PC-9 (cell line): ENCODE results near the gene COL5A1. TPM values are rescaled to one million over a fixed set of nuclear protein-coding genes. Genes with fewer than 3 reads are reported as not detected.

Source experiments
- BruUV-seq: library from RNA; stranded (reverse); fragments of 400-500 nt; replicated peaks from 2 replicates; lab custom pipeline; 2021; lab: Mats Ljungman, UMichigan
- CTCF ChIA-PET: fragments of 300-600 bp; sonication (Branson Sonifier 250); formaldehyde crosslinking; loops from one replicate; lab custom pipeline; 2022; ENCODE audit warnings: antibody characterized with exemption; lab: Charles Lee
- POLR2A ChIA-PET: fragments of 300-600 bp; sonication (Branson Sonifier 250); formaldehyde crosslinking; loops from one replicate; lab custom pipeline; 2022; ENCODE audit warnings: antibody characterized with exemption; ENCODE audit not compliant: unreplicated experiment; lab: Charles Lee
- DNase-seq, 2 experiments: peaks; one replicate each; pipeline versions ENCODE4 v3.0.0 to v3.0.0-alpha.2; 2015 to 2022; ENCODE audit warnings: mixed read lengths in 1 of 2
- H2AFZ ChIP-seq: fragments of 200-600 bp; sonication (generic); 2 replicates; pipeline ENCODE4 v1.8.1; 2017; ENCODE audit warnings: antibody characterized with exemption
- H3F3A ChIP-seq: fragments of 200-600 bp; sonication (generic); 2 replicates; pipeline ENCODE4 v1.8.1; 2017; ENCODE audit warnings: antibody characterized with exemption, mild to moderate bottlenecking, low read depth; ENCODE audit not compliant: insufficient read depth
- H3K27ac ChIP-seq: fragments of 200-600 bp; sonication (generic); 2 replicates; pipeline ENCODE4 v1.6.1; 2016; ENCODE audit warnings: mixed run types
- H3K27me3 ChIP-seq: fragments of 200-600 bp; sonication (generic); 2 replicates; pipeline ENCODE4 v1.6.1; 2016; ENCODE audit warnings: low read depth, mixed run types; ENCODE audit not compliant: insufficient read depth
- H3K36me3 ChIP-seq: fragments of 200-600 bp; sonication (generic); 2 replicates; pipeline ENCODE4 v1.6.1; 2016; ENCODE audit warnings: low read depth, mixed run types
- H3K4me1 ChIP-seq: fragments of 200-600 bp; sonication (generic); replicated peaks from 2 replicates; pipeline ENCODE4 v1.6.1; 2016; ENCODE audit warnings: mixed run types; ENCODE audit not compliant: insufficient read depth
- H3K4me2 ChIP-seq: fragments of 200-600 bp; sonication (generic); 2 replicates; pipeline ENCODE4 v1.6.1; 2017; ENCODE audit warnings: mixed run types
- H3K4me3 ChIP-seq: fragments of 200-600 bp; sonication (generic); 2 replicates; pipeline ENCODE4 v1.6.1; 2016; ENCODE audit warnings: mixed run types
- H3K79me2 ChIP-seq: fragments of 200-600 bp; sonication (generic); 2 replicates; pipeline ENCODE4 v1.6.1; 2017; ENCODE audit warnings: low read depth, mixed run types
- H3K9me2 ChIP-seq: fragments of 200-600 bp; sonication (generic); 2 replicates; pipeline ENCODE4 v1.8.1; 2017; ENCODE audit warnings: mild to moderate bottlenecking; ENCODE audit not compliant: insufficient read depth
- H3K9me3 ChIP-seq: fragments of 200-600 bp; sonication (generic); 2 replicates; pipeline ENCODE4 v1.8.1; 2016; ENCODE audit warnings: low read depth; ENCODE audit not compliant: insufficient read depth
- H4K20me1 ChIP-seq: fragments of 200-600 bp; sonication (generic); 2 replicates; pipeline ENCODE4 v1.8.1; 2017; ENCODE audit not compliant: insufficient read depth
- EZH2 ChIP-seq: fragments of 200-600 bp; sonication (generic); IDR thresholded peaks from 2 replicates; pipeline ENCODE4 v1.8.0; 2017; ENCODE audit warnings: antibody characterized with exemption, low read depth
- intact Hi-C: fragments of 100-400 bp; cut with micrococcal nuclease; formaldehyde crosslinking; loops from one replicate; pipeline ENCODE4 v1.10.0; 2022; ENCODE audit not compliant: unreplicated experiment
- total RNA-seq: library from RNA; stranded (reverse); gene quantifications from 2 replicates; pipeline ENCODE4 v1.2.3, GENCODE V29; 2021
- TF ChIP-seq, protein P1 (sequence below): fragments of 200-600 bp; sonication (generic); conservative IDR thresholded peaks from 2 replicates; pipeline ENCODE4 v1.6.1; 2017; ENCODE audit warnings: mixed run types, antibody characterized with exemption, mild to moderate bottlenecking, moderate library complexity

COL5A1 gene
- total RNA-seq, 1 experiment from 2014 or later, result 15.2 TPM

DNA sequence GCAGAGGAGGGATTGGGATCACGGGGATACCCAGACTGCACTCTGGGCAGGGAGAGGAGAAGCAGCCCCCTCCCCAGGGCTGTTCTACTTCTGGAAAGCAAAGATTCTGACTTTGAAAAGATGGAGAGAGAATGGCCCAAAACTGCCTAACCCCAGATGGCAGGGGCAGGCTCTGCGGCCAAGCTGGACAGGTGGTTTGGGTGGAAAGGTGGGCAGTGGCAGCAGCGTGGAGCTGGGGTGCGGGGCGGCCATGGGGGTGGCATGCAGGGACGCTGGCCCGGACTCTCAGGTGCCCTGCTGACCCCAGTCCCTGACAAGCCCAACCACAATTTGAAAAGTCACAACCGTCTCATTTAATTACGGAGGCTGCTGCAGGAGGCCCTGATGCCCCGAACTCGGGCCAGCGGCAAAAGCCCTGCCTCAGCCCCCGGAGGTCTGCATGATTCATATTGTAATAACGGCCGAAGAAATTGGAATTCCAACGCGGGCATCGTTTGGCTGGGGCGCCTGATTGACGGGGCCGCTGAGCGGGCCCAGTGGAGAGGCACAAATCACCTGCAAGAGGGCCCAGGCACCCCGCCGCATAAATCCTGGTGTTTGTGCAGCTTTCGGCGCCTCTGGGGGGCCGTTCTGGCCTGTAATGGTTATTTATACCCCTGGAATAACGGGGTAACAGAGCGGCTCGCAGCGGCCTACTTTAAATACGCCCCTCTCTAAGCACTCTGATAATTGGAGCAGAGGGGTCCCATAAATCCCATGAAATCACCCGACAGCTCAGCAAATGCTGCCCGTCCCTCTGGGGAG is 197.2 kb downstream of the COL5A1 start:
- Histone ChIP-seq H2AFZ (no peak overlapping the region), H3K9me2 (no peaks in the 10 kb centered on the region), H3F3A (no peaks in the 10 kb centered on the region), H3K9me3 (no peaks in the 10 kb centered on the region), H3K4me3 (no peak overlapping the region), H4K20me1 (peaks cover 3% of the 10 kb centered on the region; the same call in 1 of the 2 replicates), H3K79me2 (no peaks in the 10 kb centered on the region), H3K4me2 (no peak overlapping the region), H3K4me1 (no peaks in the 10 kb centered on the region), H3K27me3 (peaks cover 35% of the 10 kb centered on the region; the same call in 1 of the 2 replicates), H3K36me3 (no peaks in the 10 kb centered on the region), H3K27ac (no peak overlapping the region)
- DNase-seq, result no peak
- CTCF ChIA-PET, result no interaction called here
- no peak for TF ChIP-seq EZH2
- TF ChIP-seq, protein P1, sequence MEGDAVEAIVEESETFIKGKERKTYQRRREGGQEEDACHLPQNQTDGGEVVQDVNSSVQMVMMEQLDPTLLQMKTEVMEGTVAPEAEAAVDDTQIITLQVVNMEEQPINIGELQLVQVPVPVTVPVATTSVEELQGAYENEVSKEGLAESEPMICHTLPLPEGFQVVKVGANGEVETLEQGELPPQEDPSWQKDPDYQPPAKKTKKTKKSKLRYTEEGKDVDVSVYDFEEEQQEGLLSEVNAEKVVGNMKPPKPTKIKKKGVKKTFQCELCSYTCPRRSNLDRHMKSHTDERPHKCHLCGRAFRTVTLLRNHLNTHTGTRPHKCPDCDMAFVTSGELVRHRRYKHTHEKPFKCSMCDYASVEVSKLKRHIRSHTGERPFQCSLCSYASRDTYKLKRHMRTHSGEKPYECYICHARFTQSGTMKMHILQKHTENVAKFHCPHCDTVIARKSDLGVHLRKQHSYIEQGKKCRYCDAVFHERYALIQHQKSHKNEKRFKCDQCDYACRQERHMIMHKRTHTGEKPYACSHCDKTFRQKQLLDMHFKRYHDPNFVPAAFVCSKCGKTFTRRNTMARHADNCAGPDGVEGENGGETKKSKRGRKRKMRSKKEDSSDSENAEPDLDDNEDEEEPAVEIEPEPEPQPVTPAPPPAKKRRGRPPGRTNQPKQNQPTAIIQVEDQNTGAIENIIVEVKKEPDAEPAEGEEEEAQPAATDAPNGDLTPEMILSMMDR, result no peak
- POLR2A ChIA-PET, result no interaction called here
- intact Hi-C loops, result no loop called here
- BruUV-seq, result no TSS peak

DNA sequence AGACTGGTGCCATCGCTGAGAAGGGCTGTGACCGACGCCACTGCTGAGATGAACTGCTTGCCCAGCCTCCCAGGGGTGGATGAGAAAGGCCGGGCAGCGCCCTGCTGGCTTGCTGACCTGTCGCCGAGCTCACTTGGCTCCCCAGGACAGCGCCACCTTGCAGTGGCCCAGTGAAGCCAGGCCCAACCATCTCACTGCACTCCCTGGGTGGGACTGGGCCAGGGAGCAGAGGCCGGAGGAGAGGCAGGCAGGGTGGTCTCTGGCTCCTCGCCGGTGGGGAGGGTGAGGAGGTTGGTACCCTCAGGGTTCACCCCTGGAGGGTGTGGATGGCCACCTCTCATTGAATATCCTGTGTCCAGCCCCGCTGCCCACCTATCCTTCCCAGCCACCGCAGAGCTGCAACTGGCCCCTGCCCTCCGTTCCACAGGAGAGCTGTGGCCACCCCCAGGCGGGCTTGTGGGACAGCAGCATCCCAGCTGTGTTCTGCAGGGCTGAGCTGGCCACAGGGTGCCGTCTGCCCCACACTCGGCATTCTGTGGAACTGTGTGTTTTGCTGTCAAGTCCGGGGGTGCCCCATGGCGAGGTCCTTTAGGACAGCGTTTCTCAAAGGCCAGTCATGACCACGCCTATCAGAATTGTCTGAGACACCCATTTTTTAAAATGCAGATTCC is 198.0 kb downstream of the COL5A1 start:
- Histone ChIP-seq H3K27me3 (peaks cover 36% of the 10 kb centered on the region; the same call in 1 of the 2 replicates), H2AFZ (no peak overlapping the region), H3K27ac (no peak overlapping the region), H3K4me3 (no peak overlapping the region), H3K9me3 (no peaks in the 10 kb centered on the region), H3K36me3 (no peaks in the 10 kb centered on the region), H3K4me1 (no peaks in the 10 kb centered on the region), H3K79me2 (no peaks in the 10 kb centered on the region), H3K9me2 (no peaks in the 10 kb centered on the region), H3F3A (no peaks in the 10 kb centered on the region), H4K20me1 (peaks cover 3% of the 10 kb centered on the region; the same call in 1 of the 2 replicates), H3K4me2 (no peak overlapping the region)
- no peak for DNase-seq
- TF ChIP-seq, protein P1, result no peak
- TF ChIP-seq EZH2, result no peak
- intact Hi-C loops, result no loop called here
- ChIA-PET POLR2A (no interaction called here), CTCF (no interaction called here)
- no TSS peak for BruUV-seq

DNA sequence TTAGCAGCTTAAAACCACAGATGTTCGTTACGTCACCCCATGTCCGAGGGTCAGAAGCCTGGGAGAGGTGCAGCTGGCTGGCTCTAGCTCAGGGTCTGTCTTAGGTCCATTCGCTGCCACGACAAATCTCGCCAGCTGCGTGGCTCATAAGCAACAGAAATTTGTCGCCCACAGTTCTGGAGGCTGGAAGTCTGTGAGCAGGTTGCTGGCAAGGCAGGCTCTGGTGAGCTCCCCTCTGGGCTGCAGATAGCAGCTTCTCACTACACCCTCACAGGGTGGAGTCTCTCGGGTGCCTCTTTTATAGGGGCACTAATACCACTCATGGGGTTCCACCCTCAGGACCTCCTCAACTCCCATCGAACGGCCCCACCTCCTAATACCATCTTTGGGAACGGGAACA is 198.9 kb downstream of the COL5A1 start:
- H3K4me1 ChIP-seq, result no peaks in the 10 kb centered on the region
- no peaks in the 10 kb centered on the region for H3K36me3 ChIP-seq
- H3K4me2 ChIP-seq, result no peak overlapping the region
- H3K79me2 ChIP-seq, result no peaks in the 10 kb centered on the region
- H3K27me3 ChIP-seq, result peaks cover 46% of the 10 kb centered on the region
- TF ChIP-seq EZH2, result no peak
- TF ChIP-seq, protein P1, result no peak
- peaks cover 3% of the 10 kb centered on the region; the same call in 1 of the 2 replicates for H4K20me1 ChIP-seq
- H2AFZ ChIP-seq, result no peak overlapping the region
- BruUV-seq, result no TSS peak
- no peak overlapping the region for H3K4me3 ChIP-seq
- no peak for DNase-seq
- no peaks in the 10 kb centered on the region for H3F3A ChIP-seq
- CTCF ChIA-PET, result no interaction called here
- no peak overlapping the region for H3K27ac ChIP-seq
- H3K9me3 ChIP-seq, result no peaks in the 10 kb centered on the region
- intact Hi-C loops, result no loop called here
- no peaks in the 10 kb centered on the region for H3K9me2 ChIP-seq
- POLR2A ChIA-PET, result no interaction called here
